ACC112 (cell line): Measurements from ENCODE around the gene MYO10.

ENCODE experiments used
- H2AFZ ChIP-seq: fragments of 200-600 bp; sonication (generic); one replicate; pipeline ENCODE4 v1.6.0; 2017; ENCODE audit warnings: antibody characterized with exemption, low read length; ENCODE audit not compliant: unreplicated experiment
- H3K27ac ChIP-seq: fragments of 200-600 bp; sonication (generic); 2 replicates; pipeline ENCODE4 v1.5.1; 2014; ENCODE audit warnings: low read depth, mild to moderate bottlenecking, antibody characterized with exemption, low read length, moderate library complexity
- H3K27me3 ChIP-seq: fragments of 200-600 bp; sonication (generic); 2 replicates; pipeline ENCODE4 v1.6.1; 2014; ENCODE audit warnings: mild to moderate bottlenecking, antibody characterized with exemption, low read length, moderate library complexity, mixed read lengths; ENCODE audit not compliant: insufficient read depth
- H3K36me3 ChIP-seq: fragments of 200-600 bp; sonication (generic); 2 replicates; pipeline ENCODE4 v1.6.1; 2016; ENCODE audit warnings: mild to moderate bottlenecking, antibody characterized with exemption, low read length, moderate library complexity, mixed read lengths; ENCODE audit not compliant: insufficient read depth
- H3K4me1 ChIP-seq: fragments of 200-600 bp; sonication (generic); one replicate; pipeline ENCODE4 v1.6.1; 2016; ENCODE audit warnings: low read length, mixed read lengths; ENCODE audit not compliant: insufficient read depth, unreplicated experiment, control insufficient read depth
- H3K4me3 ChIP-seq: fragments of 200-600 bp; sonication (generic); 2 replicates; pipeline ENCODE4 v1.5.1; 2014; ENCODE audit warnings: mild to moderate bottlenecking, low read depth, low read length
- H3K79me2 ChIP-seq: fragments of 200-600 bp; sonication (generic); one replicate; pipeline ENCODE4 v1.6.0; 2016; ENCODE audit warnings: low read length; ENCODE audit not compliant: control insufficient read depth, unreplicated experiment, insufficient read depth

The MYO10 gene

GRCh38 chr5:16671208-16671607 lies 264.9 kb downstream of the MYO10 start:
- H3K27me3 ChIP-seq: no peaks in the 10 kb centered on the region
- no peak overlapping the region for H3K27ac ChIP-seq
- H3K79me2 ChIP-seq: no peaks in the 10 kb centered on the region
- H2AFZ ChIP-seq: no peak overlapping the region
- no peaks in the 10 kb centered on the region for H3K4me1 ChIP-seq
- no peak overlapping the region for H3K4me3 ChIP-seq
- H3K36me3 ChIP-seq: peaks cover 4% of the 10 kb centered on the region; the same call in 1 of the 2 replicates

GRCh38 chr5:16669776-16670175 lies 266.3 kb downstream of the MYO10 start:
- H3K27ac ChIP-seq: no peak overlapping the region
- no peak overlapping the region for H2AFZ ChIP-seq
- H3K36me3 ChIP-seq: peaks cover 10% of the 10 kb centered on the region; the same call in 1 of the 2 replicates
- no peaks in the 10 kb centered on the region for H3K79me2 ChIP-seq
- no peaks in the 10 kb centered on the region for H3K4me1 ChIP-seq
- no peaks in the 10 kb centered on the region for H3K27me3 ChIP-seq
- H3K4me3 ChIP-seq: no peak overlapping the region

- H3K4me1 ChIP-seq: no peaks in the 10 kb centered on the region
- H3K79me2 ChIP-seq: no peaks in the 10 kb centered on the region
- no peak overlapping the region for H3K4me3 ChIP-seq
- no peak overlapping the region for H2AFZ ChIP-seq
- 0 out of 2 replicates have a peak, but pooled peaks cover 10% of the 10 kb centered on the region for H3K36me3 ChIP-seq
- H3K27ac ChIP-seq: no peak overlapping the region
- H3K27me3 ChIP-seq: no peaks in the 10 kb centered on the region
Observed at GRCh38 chr5:16668631-16669030, 267.5 kb downstream of the MYO10 start.

GRCh38 chr5:16668194-16668593 lies 267.9 kb downstream of the MYO10 start:
- Histone ChIP-seq H2AFZ (no peak overlapping the region), H3K79me2 (no peaks in the 10 kb centered on the region), H3K4me1 (no peaks in the 10 kb centered on the region), H3K4me3 (no peak overlapping the region), H3K27ac (no peak overlapping the region), H3K36me3 (0 out of 2 replicates have a peak, but pooled peaks cover 10% of the 10 kb centered on the region), H3K27me3 (no peaks in the 10 kb centered on the region)

- Histone ChIP-seq H2AFZ (no peak overlapping the region), H3K36me3 (0 out of 2 replicates have a peak, but pooled peaks cover 10% of the 10 kb centered on the region), H3K4me3 (no peak overlapping the region), H3K4me1 (no peaks in the 10 kb centered on the region), H3K79me2 (no peaks in the 10 kb centered on the region), H3K27me3 (no peaks in the 10 kb centered on the region), H3K27ac (no peak overlapping the region)
Observed at GRCh38 chr5:16666883-16667398, 269.1 kb downstream of the MYO10 start.

- Histone ChIP-seq H3K4me3 (no peak overlapping the region), H2AFZ (no peak overlapping the region), H3K4me1 (no peaks in the 10 kb centered on the region), H3K79me2 (no peaks in the 10 kb centered on the region), H3K27ac (no peak overlapping the region), H3K27me3 (no peaks in the 10 kb centered on the region), H3K36me3 (0 out of 2 replicates have a peak, but pooled peaks cover 10% of the 10 kb centered on the region)
Observed at GRCh38 chr5:16666130-16666882, 269.8 kb downstream of the MYO10 start.

GRCh38 chr5:16665601-16666000 lies 270.5 kb downstream of the MYO10 start:
- Histone ChIP-seq H3K36me3 (0 out of 2 replicates have a peak, but pooled peaks cover 10% of the 10 kb centered on the region), H3K4me3 (no peak overlapping the region), H2AFZ (no peak overlapping the region), H3K27me3 (no peaks in the 10 kb centered on the region), H3K79me2 (no peaks in the 10 kb centered on the region), H3K4me1 (no peaks in the 10 kb centered on the region), H3K27ac (no peak overlapping the region)

GRCh38 chr5:16664368-16664767 lies 271.7 kb downstream of the MYO10 start:
- Histone ChIP-seq H3K27ac (no peak overlapping the region), H3K36me3 (0 out of 2 replicates have a peak, but pooled peaks cover 10% of the 10 kb centered on the region), H3K79me2 (no peaks in the 10 kb centered on the region), H3K4me1 (no peaks in the 10 kb centered on the region), H3K27me3 (no peaks in the 10 kb centered on the region), H2AFZ (no peak overlapping the region), H3K4me3 (no peak overlapping the region)

- H3K27me3 ChIP-seq: no peaks in the 10 kb centered on the region
- H3K36me3 ChIP-seq: 0 out of 2 replicates have a peak, but pooled peaks cover 10% of the 10 kb centered on the region
- no peaks in the 10 kb centered on the region for H3K79me2 ChIP-seq
- no peak overlapping the region for H3K4me3 ChIP-seq
- no peak overlapping the region for H3K27ac ChIP-seq
- H3K4me1 ChIP-seq: no peaks in the 10 kb centered on the region
- H2AFZ ChIP-seq: no peak overlapping the region
Observed at GRCh38 chr5:16663840-16664239, 272.2 kb downstream of the MYO10 start.

- Histone ChIP-seq H2AFZ (no peak overlapping the region), H3K79me2 (no peaks in the 10 kb centered on the region), H3K4me3 (no peak overlapping the region), H3K27me3 (no peaks in the 10 kb centered on the region), H3K36me3 (0 out of 2 replicates have a peak, but pooled peaks cover 5% of the 10 kb centered on the region), H3K4me1 (no peaks in the 10 kb centered on the region), H3K27ac (no peak overlapping the region)
Observed at GRCh38 chr5:16661713-16662112, 274.4 kb downstream of the MYO10 start.

GRCh38 chr5:16660982-16661381 lies 275.1 kb downstream of the MYO10 start:
- H3K36me3 ChIP-seq: 0 out of 2 replicates have a peak, but pooled peaks cover 5% of the 10 kb centered on the region

More at GRCh38 chr5:16660982-16661381, 275.1 kb downstream of the MYO10 start:
- Histone ChIP-seq H3K79me2 (no peaks in the 10 kb centered on the region), H3K27me3 (no peaks in the 10 kb centered on the region), H3K27ac (no peak overlapping the region), H3K4me3 (no peak overlapping the region), H3K4me1 (no peaks in the 10 kb centered on the region), H2AFZ (no peak overlapping the region)
